ENCODE results near the gene SERBP1.

The SERBP1 gene

DNA sequence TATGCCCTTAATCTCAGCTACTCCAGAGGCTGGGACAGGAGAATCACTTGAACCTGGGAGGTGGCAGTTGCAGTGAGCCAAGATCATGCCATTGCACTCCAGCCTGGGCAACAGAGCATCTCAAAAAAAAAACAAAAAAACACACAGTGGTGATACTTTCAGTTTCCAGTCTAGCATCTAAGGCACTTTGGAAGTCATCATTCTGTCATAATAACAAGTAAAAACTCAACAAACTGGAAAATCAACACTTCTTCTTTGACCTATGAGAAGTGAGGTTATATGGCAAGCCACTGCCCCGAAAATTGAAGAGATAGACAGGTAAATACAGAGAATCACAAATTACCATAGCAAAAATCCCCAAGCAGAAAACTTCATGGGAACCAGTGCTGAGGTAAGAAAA, 70.6 kb downstream of the SERBP1 start:
- no peak for DNase-seq
